Pancreas (tissue), 10 donors: Measurements from ENCODE around the gene SNX27. TPM values are rescaled to one million over a fixed set of nuclear protein-coding genes. Genes with fewer than 3 reads are reported as not detected.

ENCODE experiments used
- ATAC-seq, 4 donors: fragments of 200-7000 bp; cut with Tn5 transposase; one replicate each; pipeline versions ENCODE4 v1.8.0 to v1.9.1; 2020; ENCODE audit warnings: mild to moderate bottlenecking in 4 of 4, moderate library complexity in 4 of 4
- DNase-seq, 6 donors: peaks; one replicate each; pipeline ENCODE4 v3.0.0-alpha.2; 2020
- FAIRE-seq: peaks from 2 replicates; lab custom pipeline; 2012; peaks lifted over from hg19 to GRCh38; lab: Jason Lieb, UNC
- H3K27ac ChIP-seq, 4 donors: fragments of 200-600 bp; sonication (generic); 1 replicate in 3 of 4; 2 replicates in 1 of 4; pipeline versions ENCODE4 v1.5.0 to v1.8.0; 2020
- H3K27me3 ChIP-seq, 4 donors: fragments of 200-600 bp; one replicate each; pipeline ENCODE4 v1.8.0; 2021
- H3K36me3 ChIP-seq, 3 donors: fragments of 200-600 bp; sonication (generic) in 1 of 3; one replicate each; pipeline versions ENCODE4 v1.5.0 to v1.8.0; 2020 to 2021
- H3K4me1 ChIP-seq, 3 donors: fragments of 200-600 bp; one replicate each; pipeline ENCODE4 v1.8.0; 2021
- H3K4me3 ChIP-seq, 4 donors: fragments of 200-600 bp; sonication (generic) in 2 of 4; one replicate each; pipeline versions ENCODE4 v1.5.0 to v1.8.0; 2020 to 2021
- H3K9me3 ChIP-seq, 4 donors: fragments of 200-600 bp; one replicate each; pipeline ENCODE4 v1.8.0; 2021
- CTCF ChIP-seq, 4 donors: fragments of 200-600 bp; sonication (generic) in 3 of 4; IDR thresholded peaks; one replicate each; pipeline versions ENCODE4 v1.5.0 to v1.8.0; 2021; ENCODE audit warnings: antibody characterized with exemption in 4 of 4
- WGBS, 2 donors: extraction: QIAGEN DNeasy Blood & Tissue Kit; methylation state at CpG; one replicate each; pipeline ENCODE4 v1.1.7; 2013; 5-methylcytosine and 5-hydroxymethylcytosine counted together
- intact Hi-C, 3 donors: fragments of 100-400 bp; cut with DNase I; formaldehyde crosslinking; loops; one replicate each; pipeline versions ENCODE4 v1.11.1 to v1.14.2; 2022
- polyA plus RNA-seq, 2 donors: library from polyadenylated mRNA; stranded (reverse); fragments of 200-250 nt; gene quantifications; one replicate each; pipeline ENCODE4 v1.2.3, GENCODE V29; 2013
- total RNA-seq, 6 donors: library from RNA; stranded (reverse); fragmentation: NEBNext Ultra II Directional in 4 of 6; extraction: Animal tissue kit (Norgen Biotek cat#: 25700) in 4 of 6; gene quantifications; one replicate each; pipeline versions ENCODE4 v1.2.1 to v1.2.4, GENCODE V29; 2021 to 2023
- donor health status: healthy with polysubstance abuse.
- donor health status: DM: no; HTN: no; CAD: no; lungs with moderate emphysema.
- donor health status: DM: no; HTN: no; CAD: no.
- donor health status: control.
- donor health status: control.
- donor health status: Bipolar disorder and iron deficiency.
- donor health status: DM: yes; HTN: yes; CAD: no.
- donor health status: DM: no; HTN: no; CAD: no.
- donor health status: DM: no; HTN: no; CAD: no.
- donor health status: DM: yes; HTN: yes; CAD: no.

Gene SNX27
- total and polyA plus RNA-seq, 8 donors: 5.9 to 23.4 (median 11.9) TPM

DNA sequence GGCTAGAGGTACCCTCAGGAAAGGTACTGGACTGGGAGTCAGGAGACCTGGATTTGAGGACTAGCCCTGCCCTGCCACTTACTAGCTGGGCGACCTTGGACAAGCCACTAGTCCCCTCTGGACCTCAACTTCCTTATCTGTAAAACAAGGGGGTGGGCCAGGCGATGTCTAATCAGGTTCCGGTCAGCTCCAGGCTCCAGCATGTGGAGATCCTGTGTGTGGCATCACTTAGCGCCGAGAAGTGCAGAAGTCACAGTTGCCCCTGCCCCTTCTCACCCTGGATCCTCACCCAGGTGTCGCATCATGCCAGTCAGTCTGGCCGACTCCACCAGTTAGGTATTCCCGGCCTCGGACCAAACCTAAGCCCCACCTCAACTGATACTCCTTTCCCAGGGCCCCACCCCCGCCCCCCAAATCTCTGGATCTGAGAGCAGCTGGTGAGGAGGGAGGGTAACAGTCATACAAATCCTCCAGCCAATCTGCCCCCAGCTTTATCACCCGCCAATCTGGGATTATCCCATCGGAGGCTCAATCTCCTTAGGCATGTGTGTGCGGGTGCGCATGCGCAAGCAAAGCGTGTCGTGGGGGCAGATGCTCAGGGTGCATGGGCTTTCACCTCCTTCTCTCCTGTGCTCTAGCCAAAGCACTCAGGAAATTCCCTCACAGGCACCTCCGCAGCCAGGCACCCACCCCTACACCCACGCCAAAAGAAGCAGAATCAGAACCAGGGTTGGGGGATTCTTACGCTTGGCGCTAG, 99.4 kb downstream of the SNX27 start:
- TF ChIP-seq CTCF (IDR thresholded peaks at IDR 0.05): no peak
- H3K36me3 ChIP-seq: no peaks in the 10 kb centered on the region
- DNase-seq (no peak), FAIRE-seq (no peak), ATAC-seq (no peak)
- H3K9me3 ChIP-seq: no peaks in the 10 kb centered on the region
- intact Hi-C loops: no loop called here
- no peak overlapping the region for H3K27ac ChIP-seq
- no peaks in the 10 kb centered on the region for H3K4me1 ChIP-seq
- no peaks in the 10 kb centered on the region for H3K27me3 ChIP-seq
- no peak overlapping the region for H3K4me3 ChIP-seq
- 78 to 81% methylated on average over 21 of the region's 21 CpGs for WGBS, 2 donors

GRCh38 chr1:151711951-151712350, 100.1 kb downstream of the SNX27 start:
- DNase-seq (no peak), ATAC-seq (peak in 2 of 4 donors; percentile 35 to 49), FAIRE-seq (no peak)
- Histone ChIP-seq H3K36me3 (no peaks in the 10 kb centered on the region), H3K4me1 (no peaks in the 10 kb centered on the region), H3K4me3 (no peak overlapping the region), H3K9me3 (no peaks in the 10 kb centered on the region), H3K27ac (no peak overlapping the region), H3K27me3 (no peaks in the 10 kb centered on the region)
- intact Hi-C loops: no loop called here
- 69 to 75% methylated on average over 10 of the region's 10 CpGs for WGBS, 2 donors
- no peak for TF ChIP-seq CTCF (IDR thresholded peaks at IDR 0.05)

DNA sequence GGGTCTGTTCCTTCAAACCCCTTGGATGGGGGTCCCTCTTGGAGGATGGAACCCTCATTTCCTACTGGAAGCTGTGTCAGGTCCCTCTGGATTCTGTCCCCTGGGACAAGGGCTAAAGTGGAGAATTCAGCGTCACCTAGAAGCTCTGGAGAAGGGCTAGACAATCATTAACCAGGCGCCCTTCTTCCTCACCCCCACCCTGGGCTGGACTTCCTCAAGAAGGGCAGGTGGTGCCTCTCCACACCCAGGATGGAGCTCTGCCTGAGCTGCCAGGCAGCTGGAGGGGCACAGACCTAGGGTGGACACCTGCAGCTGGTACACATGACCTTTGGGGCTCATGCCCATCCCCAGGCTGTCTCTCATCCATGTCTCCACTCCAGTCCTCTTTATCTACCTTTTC, 101.2 kb downstream of the SNX27 start:
- Histone ChIP-seq H3K27me3 (no peaks in the 10 kb centered on the region), H3K4me1 (no peaks in the 10 kb centered on the region), H3K9me3 (no peaks in the 10 kb centered on the region), H3K4me3 (no peak overlapping the region), H3K36me3 (no peaks in the 10 kb centered on the region), H3K27ac (no peak overlapping the region)
- peak in 2 of 6 donors; percentile 18 to 27 for DNase-seq
- intact Hi-C loops: no loop called here
- peak in 3 of 4 donors; percentile 61 to 73 (median 66) for ATAC-seq
- 12 to 22% methylated on average over 2 of the region's 2 CpGs for WGBS, 2 donors
- no peak for FAIRE-seq
- TF ChIP-seq CTCF (IDR thresholded peaks at IDR 0.05): no peak

DNA sequence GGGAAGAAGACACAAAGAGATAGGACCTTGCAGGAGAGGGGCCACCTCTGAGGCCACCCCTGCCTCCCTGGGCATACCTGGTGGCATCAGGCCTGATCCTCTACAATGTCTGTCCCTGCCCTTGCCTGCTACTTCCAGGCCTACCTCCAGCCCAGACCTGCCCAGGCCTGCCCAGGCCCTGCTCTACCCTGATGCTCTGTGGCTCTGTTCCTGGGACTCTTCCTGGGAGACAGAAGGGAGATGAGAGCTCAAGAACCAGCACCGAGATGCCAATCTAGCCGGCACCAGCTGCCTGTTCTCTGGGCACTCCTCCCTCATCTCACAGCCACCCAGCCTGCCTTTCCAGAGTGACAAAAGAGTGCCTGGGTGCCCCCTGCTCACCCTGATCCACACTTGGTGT, 102.0 kb downstream of the SNX27 start:
- TF ChIP-seq CTCF (IDR thresholded peaks at IDR 0.05): no peak
- FAIRE-seq: no peak
- H3K9me3 ChIP-seq: no peaks in the 10 kb centered on the region
- H3K4me1 ChIP-seq: no peaks in the 10 kb centered on the region
- no peak for DNase-seq
- H3K36me3 ChIP-seq: no peaks in the 10 kb centered on the region
- no peaks in the 10 kb centered on the region for H3K27me3 ChIP-seq
- ATAC-seq: no peak
- 85 to 94% methylated on average over 2 of the region's 2 CpGs for WGBS, 2 donors
- no peak overlapping the region for H3K4me3 ChIP-seq
- H3K27ac ChIP-seq: no peak overlapping the region
- intact Hi-C loops: no loop called here
